KBM-7 (cell line): ENCODE data around the gene RBMY1A1.
"Not testable (repeated sequence)": the region's sequence is repeated elsewhere in the genome, so short reads cannot be mapped to it uniquely, and the experiment has no call there.

Experiments used
- DNase-seq: peaks from one replicate; pipeline ENCODE4 v3.0.0-alpha.2; 2015
- in situ Hi-C: fragments of 300-500 bp; cut with MboI; formaldehyde crosslinking; loops from 2 replicates; pipeline ENCODE4 v1.14.3; 2020; ENCODE audit warnings: low sequenced_read_pairs, low pct_unique_long_range_greater_than_20kb, mixed read lengths

Gene RBMY1A1

GRCh38 chrY:21534579-21534978, at the start of gene RBMY1A1:
TSS of gene RBMY1A1 (plus strand) at chrY:21534879. CDS start at chrY:21536892, 2,013 bp downstream.
- DNase-seq, in situ Hi-C loops: not testable (repeated sequence)

GRCh38 chrY:21511038-21511437, 23.6 kb upstream of the RBMY1A1 start, which contains the start of gene RBMY1B:
TSS of gene RBMY1B (plus strand) at chrY:21511338. CDS start at chrY:21513351, 2,013 bp downstream.
- in situ Hi-C loops: not testable (repeated sequence)

GRCh38 chrY:21559316-21559984, 24.8 kb downstream of the RBMY1A1 start:
- DNase-seq, in situ Hi-C loops: not testable (repeated sequence)

More at GRCh38 chrY:21511038-21511437, 23.6 kb upstream of the RBMY1A1 start, which contains the start of gene RBMY1B:
- DNase-seq: not testable (repeated sequence)

- in situ Hi-C loops: no loop called here
- DNase-seq: no peak
Observed at GRCh38 chrY:21585449-21585848, 50.8 kb downstream of the RBMY1A1 start.

- in situ Hi-C loops, DNase-seq: not testable (repeated sequence)
Observed at GRCh38 chrY:21586454-21586853, 51.8 kb downstream of the RBMY1A1 start.

GRCh38 chrY:21592059-21592458, 57.4 kb downstream of the RBMY1A1 start:
- in situ Hi-C loops: no loop called here
- no peak for DNase-seq

- in situ Hi-C loops, DNase-seq: not testable (repeated sequence)
Observed at GRCh38 chrY:21596287-21596686, 61.6 kb downstream of the RBMY1A1 start.
